Hepatocyte (in vitro differentiated cells): ENCODE data around the gene UTS2R. TPM values are rescaled to one million over a fixed set of nuclear protein-coding genes. Genes with fewer than 3 reads are reported as not detected.

Experiments
- DNase-seq: peaks from one replicate; pipeline ENCODE4 v3.0.0-alpha.2; 2016; ENCODE audit warnings: low spot score
- H2AFZ ChIP-seq: fragments of 200-600 bp; sonication (generic); 2 replicates; pipeline ENCODE4 v1.6.0; 2016; ENCODE audit warnings: antibody characterized with exemption, mild to moderate bottlenecking
- H3K27ac ChIP-seq: fragments of 200-600 bp; sonication (generic); 2 replicates; pipeline ENCODE4 v1.5.1; 2016; ENCODE audit warnings: mild to moderate bottlenecking
- H3K27me3 ChIP-seq: fragments of 200-600 bp; sonication (generic); 2 replicates; pipeline ENCODE4 v1.6.1; 2016
- H3K36me3 ChIP-seq: fragments of 200-600 bp; sonication (generic); replicated peaks from 2 replicates; pipeline ENCODE4 v1.5.1; 2016; ENCODE audit warnings: low read depth; ENCODE audit not compliant: insufficient read depth
- H3K4me1 ChIP-seq: fragments of 200-600 bp; sonication (generic); 2 replicates; pipeline ENCODE4 v1.5.1; 2016; ENCODE audit warnings: mild to moderate bottlenecking, moderate library complexity; ENCODE audit not compliant: insufficient read depth
- H3K4me2 ChIP-seq: fragments of 200-600 bp; sonication (generic); 2 replicates; pipeline ENCODE4 v1.6.0; 2016
- H3K4me3 ChIP-seq: fragments of 200-600 bp; sonication (generic); 2 replicates; pipeline ENCODE4 v1.5.1; 2016; ENCODE audit warnings: mild to moderate bottlenecking
- H3K79me2 ChIP-seq: fragments of 200-600 bp; sonication (generic); 2 replicates; pipeline ENCODE4 v1.6.0; 2017; ENCODE audit warnings: mild to moderate bottlenecking
- H3K9me2 ChIP-seq: fragments of 200-600 bp; sonication (generic); replicated peaks from 2 replicates; pipeline ENCODE4 v1.6.0; 2017; ENCODE audit warnings: mild to moderate bottlenecking; ENCODE audit not compliant: insufficient read depth
- H3K9me3 ChIP-seq: fragments of 200-600 bp; sonication (generic); 2 replicates; pipeline ENCODE4 v1.5.1; 2016; ENCODE audit warnings: low read depth, mild to moderate bottlenecking
- H4K20me1 ChIP-seq: fragments of 200-600 bp; sonication (generic); 2 replicates; pipeline ENCODE4 v1.6.0; 2016; ENCODE audit warnings: mild to moderate bottlenecking; ENCODE audit not compliant: insufficient read depth, poor library complexity, severe bottlenecking
- CTCF ChIP-seq: fragments of 200-600 bp; sonication (generic); IDR thresholded peaks from 2 replicates; pipeline ENCODE4 v1.5.1; 2016; ENCODE audit warnings: antibody characterized with exemption, mild to moderate bottlenecking; ENCODE audit not compliant: poor library complexity
- EZH2 ChIP-seq: fragments of 200-600 bp; sonication (generic); IDR thresholded peaks from 2 replicates; pipeline ENCODE4 v1.6.1; 2016; ENCODE audit warnings: antibody characterized with exemption, mild to moderate bottlenecking, borderline replicate concordance
- EZH2phosphoT487 ChIP-seq: fragments of 200-600 bp; sonication (generic); IDR thresholded peaks from one replicate; pipeline ENCODE4 v1.6.1; 2018; ENCODE audit warnings: antibody characterized with exemption, mild to moderate bottlenecking, low read depth, moderate library complexity; ENCODE audit not compliant: unreplicated experiment, severe bottlenecking
- WGBS: methylation state at CpG from one replicate; pipeline ENCODE4 v1.1.6; 2016; ENCODE audit warnings: low lambda C conversion rate; ENCODE audit errors: missing lambda C conversion rate; 5-methylcytosine and 5-hydroxymethylcytosine counted together
- polyA plus RNA-seq: library from polyadenylated mRNA; unstranded; fragments of >200 nt; fragmentation: Nextera tagmentation; extraction: Ambion mirVana; gene quantifications from 2 replicates; pipeline ENCODE4 v1.2.1, GENCODE V29; 2016
- total RNA-seq: library from RNA; depleted of rRNA; stranded (reverse); fragments of >200 nt; gene quantifications from 2 replicates; pipeline ENCODE4 v1.2.3, GENCODE V29; 2014

The UTS2R gene
- total and polyA plus RNA-seq, 2 experiments from 2014 or later = 0.10 TPM; not detected in 1

GRCh38 chr17:82391496-82392066 lies 20.0 kb downstream of the UTS2R start:
- no peak overlapping the region for H2AFZ ChIP-seq
- no peaks in the 10 kb centered on the region for H3K36me3 ChIP-seq
- 93% methylated on average over 18 of the region's 23 CpGs for WGBS
- no peak overlapping the region for H3K27ac ChIP-seq
- no peaks in the 10 kb centered on the region for H4K20me1 ChIP-seq
- no peak overlapping the region for H3K4me3 ChIP-seq
- no peak for DNase-seq
- H3K4me2 ChIP-seq = no peak overlapping the region
- no peaks in the 10 kb centered on the region for H3K9me2 ChIP-seq
- H3K27me3 ChIP-seq = no peaks in the 10 kb centered on the region
- H3K9me3 ChIP-seq = no peaks in the 10 kb centered on the region
- no peaks in the 10 kb centered on the region for H3K79me2 ChIP-seq
- no peak for TF ChIP-seq CTCF
- TF ChIP-seq EZH2 = no peak
- TF ChIP-seq EZH2phosphoT487 = no peak
- peaks cover 7% of the 10 kb centered on the region for H3K4me1 ChIP-seq

GRCh38 chr17:82392209-82392920 lies 20.8 kb downstream of the UTS2R start:
- no peak for TF ChIP-seq EZH2
- no peak for TF ChIP-seq EZH2phosphoT487
- no peak for TF ChIP-seq CTCF
- 89% methylated on average over 28 of the region's 28 CpGs for WGBS
- Histone ChIP-seq H2AFZ (no peak overlapping the region), H3K36me3 (no peaks in the 10 kb centered on the region), H3K9me3 (no peaks in the 10 kb centered on the region), H3K27me3 (no peaks in the 10 kb centered on the region), H3K79me2 (no peaks in the 10 kb centered on the region), H4K20me1 (no peaks in the 10 kb centered on the region), H3K9me2 (no peaks in the 10 kb centered on the region), H3K4me3 (no peak overlapping the region), H3K27ac (no peak overlapping the region), H3K4me1 (no peaks in the 10 kb centered on the region), H3K4me2 (no peak overlapping the region)
- DNase-seq = peak; percentile 2

- Histone ChIP-seq H4K20me1 (no peaks in the 10 kb centered on the region), H3K27me3 (no peaks in the 10 kb centered on the region), H2AFZ (no peak overlapping the region), H3K36me3 (no peaks in the 10 kb centered on the region), H3K4me3 (no peak overlapping the region), H3K4me1 (no peaks in the 10 kb centered on the region), H3K9me2 (no peaks in the 10 kb centered on the region), H3K9me3 (no peaks in the 10 kb centered on the region), H3K79me2 (no peaks in the 10 kb centered on the region), H3K27ac (no peak overlapping the region), H3K4me2 (no peak overlapping the region)
- WGBS = 85% methylated on average over 15 of the region's 15 CpGs
- no peak for DNase-seq
- TF ChIP-seq EZH2 (no peak), EZH2phosphoT487 (no peak), CTCF (no peak)
These were observed 21.4 kb downstream of the UTS2R start for GRCh38 chr17:82392941-82393340.
